Measurements from ENCODE around the gene QRICH1. TPM values are rescaled to one million over a fixed set of nuclear protein-coding genes. Genes with fewer than 3 reads are reported as not detected.

QRICH1 gene
- total and polyA plus RNA-seq, 2 of the 13 experiments (the other 11 are each of a cell fraction or from before 2014, with no cell fraction given), result 52.6 to 102 TPM

GRCh38 chr3:49028673-49029562 lies 65.0 kb downstream of the QRICH1 start, which contains the start of gene IMPDH2 (continued):
- TF ChIP-seq ZNF407 (CRISPR knock-in tag; IDR thresholded peaks at IDR 0.05; ENCODE audit: not compliant biosample characterization) (peak; percentile 71), MXD3 (CRISPR knock-in tag; IDR thresholded peaks at IDR 0.05) (peak; percentile 90; the same call in 1 of the 2 replicates), MTA1 (CRISPR knock-in tag; IDR thresholded peaks at IDR 0.05; ENCODE audit: borderline replicate concordance) (peak; percentile 79; the same call in 1 of the 2 replicates), ZNF282 (IDR thresholded peaks at IDR 0.05; ENCODE audit: partially characterized antibody) (no peak), NFRKB (IDR thresholded peaks at IDR 0.05) (no peak), CC2D1A (CRISPR knock-in tag; IDR thresholded peaks at IDR 0.05) (no peak), ZKSCAN8 (CRISPR knock-in tag; IDR thresholded peaks at IDR 0.05; ENCODE audit: borderline replicate concordance) (0 out of 2 replicates have a peak, but pooled peaks have one; percentile 88), KLF16 (CRISPR knock-in tag; IDR thresholded peaks at IDR 0.05) (peak in 1 of 2 experiments; percentile 93; a peak in 2 of 4 replicates), ZNF850 (CRISPR knock-in tag; conservative IDR thresholded peaks at IDR 0.05) (0 out of 2 replicates have a peak, but pooled peaks have one; percentile 34), MAFF (IDR thresholded peaks at IDR 0.05; ENCODE audit: low read depth, low read length) (no peak), ZNF782 (CRISPR knock-in tag; IDR thresholded peaks at IDR 0.05; ENCODE audit: borderline replicate concordance) (peak; percentile 85), ZNF660 (CRISPR knock-in tag; IDR thresholded peaks at IDR 0.05; ENCODE audit: borderline replicate concordance, low read depth) (no peak), ZNF547 (CRISPR knock-in tag; IDR thresholded peaks at IDR 0.05) (peak; percentile 85), PITX1 (CRISPR knock-in tag; IDR thresholded peaks at IDR 0.05) (peak; percentile 79), SCMH1 (CRISPR knock-in tag; IDR thresholded peaks at IDR 0.05; ENCODE audit: borderline replicate concordance) (no peak), SMARCE1 (IDR thresholded peaks at IDR 0.05; ENCODE audit: borderline replicate concordance) (no peak), ZNF10 (CRISPR knock-in tag; IDR thresholded peaks at IDR 0.05; ENCODE audit: borderline replicate concordance, low read depth) (no peak), GTF2F1 (IDR thresholded peaks at IDR 0.05; ENCODE audit: low read length) (no peak), ZSCAN9 (CRISPR knock-in tag; IDR thresholded peaks at IDR 0.05; ENCODE audit: borderline replicate concordance) (peak; percentile 95)
- TF ChIP-seq, protein P1, sequence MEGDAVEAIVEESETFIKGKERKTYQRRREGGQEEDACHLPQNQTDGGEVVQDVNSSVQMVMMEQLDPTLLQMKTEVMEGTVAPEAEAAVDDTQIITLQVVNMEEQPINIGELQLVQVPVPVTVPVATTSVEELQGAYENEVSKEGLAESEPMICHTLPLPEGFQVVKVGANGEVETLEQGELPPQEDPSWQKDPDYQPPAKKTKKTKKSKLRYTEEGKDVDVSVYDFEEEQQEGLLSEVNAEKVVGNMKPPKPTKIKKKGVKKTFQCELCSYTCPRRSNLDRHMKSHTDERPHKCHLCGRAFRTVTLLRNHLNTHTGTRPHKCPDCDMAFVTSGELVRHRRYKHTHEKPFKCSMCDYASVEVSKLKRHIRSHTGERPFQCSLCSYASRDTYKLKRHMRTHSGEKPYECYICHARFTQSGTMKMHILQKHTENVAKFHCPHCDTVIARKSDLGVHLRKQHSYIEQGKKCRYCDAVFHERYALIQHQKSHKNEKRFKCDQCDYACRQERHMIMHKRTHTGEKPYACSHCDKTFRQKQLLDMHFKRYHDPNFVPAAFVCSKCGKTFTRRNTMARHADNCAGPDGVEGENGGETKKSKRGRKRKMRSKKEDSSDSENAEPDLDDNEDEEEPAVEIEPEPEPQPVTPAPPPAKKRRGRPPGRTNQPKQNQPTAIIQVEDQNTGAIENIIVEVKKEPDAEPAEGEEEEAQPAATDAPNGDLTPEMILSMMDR (CRISPR knock-in tag; IDR thresholded peaks at IDR 0.05), result peak; percentile 71

Data from HepG2 (cell line).